Measurements from ENCODE around the gene S100A7A. TPM values are rescaled to one million over a fixed set of nuclear protein-coding genes. Genes with fewer than 3 reads are reported as not detected.
A peak's percentile ranks its signal among the peaks of the same experiment; 100 is the strongest.

Gene S100A7A
- total and polyA plus RNA-seq, 2 of the 8 experiments (the other 6 are each of a cell fraction or from before 2014, with no cell fraction given), result not detected

DNA sequence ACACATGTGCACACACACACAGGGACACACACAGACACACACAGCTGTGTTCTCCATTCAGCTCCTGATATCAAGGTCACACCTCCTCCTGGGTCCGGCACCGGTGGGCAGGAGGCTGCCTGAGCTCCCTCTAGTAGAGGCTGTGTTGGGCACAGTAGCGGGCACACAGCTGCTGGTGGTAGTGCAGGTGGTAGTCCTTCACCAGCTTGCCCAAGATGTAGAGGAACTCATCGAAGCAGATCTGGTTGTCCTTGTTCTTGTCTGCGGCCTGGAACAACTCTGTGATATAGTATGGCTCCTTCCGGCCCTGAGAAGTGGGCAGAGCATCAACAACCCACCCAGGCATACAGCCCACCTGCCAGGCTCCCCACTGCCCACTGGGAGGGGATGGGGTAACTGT is 19.9 kb upstream of the S100A7A start:
- Histone ChIP-seq H3K4me2 (ENCODE audit: insufficient read depth in 1 of 2, low read depth in 2 of 2, low read length in 2 of 2) (no peak overlapping the region), H4K5ac (ENCODE audit: insufficient read length, low read depth, low read length) (no peak overlapping the region), H3K4ac (replicated peaks; ENCODE audit: insufficient read length, low read depth, low read length) (peak overlapping the region; percentile 34), H3K18ac (ENCODE audit: extremely low read depth, low read length) (no peak overlapping the region), H3K79me1 (ENCODE audit: low read depth, low read length) (no peaks in the 10 kb centered on the region), H4K8ac (ENCODE audit: extremely low read depth, insufficient read depth, low read length) (no peak overlapping the region; the same call in 1 of the 2 replicates), H4K20me1 (replicated peaks in 1 of 2; ENCODE audit: control insufficient read depth in 1 of 2, insufficient read depth in 2 of 2, low read length in 2 of 2) (no peaks in the 10 kb centered on the region), H4K91ac (replicated peaks; ENCODE audit: insufficient read length, low read length) (no peak overlapping the region), H3K9ac (replicated peaks in 1 of 4; ENCODE audit: extremely low read depth in 1 of 4, low read depth in 3 of 4, low read length in 3 of 4) (no peak overlapping the region), H3K56ac (replicated peaks; ENCODE audit: insufficient read length, low read depth, low read length) (no peak overlapping the region), H3K9me3 (ENCODE audit: insufficient read depth in 2 of 2, low read depth in 1 of 2, low read length in 1 of 2) (no peaks in the 10 kb centered on the region), H3K14ac (ENCODE audit: insufficient read length) (no peak overlapping the region), H2BK20ac (ENCODE audit: low read length) (no peak overlapping the region), H2BK5ac (ENCODE audit: low read depth, low read length) (no peak overlapping the region), H3K27me3 (replicated peaks in 1 of 4; ENCODE audit: control insufficient read depth in 3 of 4, extremely low read depth in 1 of 4, insufficient read depth in 3 of 4, low read length in 3 of 4) (no peaks in the 10 kb centered on the region), H2BK120ac (replicated peaks; ENCODE audit: low read depth, low read length) (no peak overlapping the region), H3K23me2 (ENCODE audit: low read depth, low read length) (no peaks in the 10 kb centered on the region), H3K79me2 (ENCODE audit: control insufficient read depth in 1 of 2, insufficient read depth in 2 of 2, low read length in 2 of 2) (no peaks in the 10 kb centered on the region), H2BK12ac (ENCODE audit: low read depth, low read length) (no peak overlapping the region), H2BK15ac (ENCODE audit: low read length) (no peak overlapping the region), H2AFZ (ENCODE audit: low read length) (no peak overlapping the region), H3K36me3 (ENCODE audit: control insufficient read depth in 2 of 4, insufficient read depth in 4 of 4, low read length in 3 of 4) (no peaks in the 10 kb centered on the region), H3K23ac (ENCODE audit: insufficient read length) (no peak overlapping the region), H2AK5ac (ENCODE audit: low read depth, low read length) (no peak overlapping the region), H3K4me1 (replicated peaks in 1 of 4; ENCODE audit: control insufficient read depth in 3 of 4, insufficient read depth in 4 of 4, low read length in 3 of 4) (no peaks in the 10 kb centered on the region), H3K4me3 (ENCODE audit: extremely low read depth in 1 of 4, insufficient read depth in 2 of 4, low read depth in 3 of 4, low read length in 4 of 4) (no peak overlapping the region), H3K27ac (ENCODE audit: low read depth, low read length) (no peak overlapping the region)
- DNase-seq (ENCODE audit: low read depth in 1 of 2, low spot score in 2 of 2) (peak in 1 of 2 experiments; percentile 33), FAIRE-seq (no peak)
- POLR2A ChIA-PET (ENCODE audit: partially characterized antibody), result interaction anchor here (1.1 kb wide), 1 partner anchor 86 kb away, joined by 3 read pairs; no protein-coding TSS in a partner anchor
- WGBS, 2 experiments (ENCODE audit: extremely low coverage in 1 of 2, insufficient coverage in 1 of 2, insufficient read length in 1 of 2, insufficient replicate concordance in 2 of 2, low coverage in 1 of 2, low lambda C conversion rate in 2 of 2, missing lambda C conversion rate in 1 of 2), result 92% methylated on average over 6 of the region's 6 CpGs; no CpG with 5 or more reads in 1 of the 2 experiments
- CTCF ChIA-PET (ENCODE audit: partially characterized antibody), result interaction anchor here (0.6 to 6.4 kb wide), 7 partner anchors 8 to 137 kb away, joined by 3 to 63 read pairs (median 6); partner anchors contain the start of gene S100A9
- TF ChIP-seq JUN (IDR thresholded peaks at IDR 0.05; ENCODE audit: low read depth, low read length) (no peak), KDM1A (IDR thresholded peaks at IDR 0.05; ENCODE audit: borderline replicate concordance, low read length) (no peak), RFX5 (IDR thresholded peaks at IDR 0.05; ENCODE audit: borderline replicate concordance, low read depth, low read length) (no peak), RXRA (IDR thresholded peaks at IDR 0.05; ENCODE audit: insufficient read depth, low read depth, low read length) (no peak), CHD2 (IDR thresholded peaks at IDR 0.05; ENCODE audit: low read length) (no peak), MAFK (IDR thresholded peaks at IDR 0.05; ENCODE audit: low read depth, low read length) (no peak), SIRT6 (IDR thresholded peaks at IDR 0.05; ENCODE audit: low read length) (no peak), EGR1 (IDR thresholded peaks at IDR 0.05; ENCODE audit: borderline replicate concordance, low read depth, low read length) (no peak), SAP30 (IDR thresholded peaks at IDR 0.05; ENCODE audit: insufficient read depth, insufficient replicate concordance, low read length) (no peak), KDM4A (IDR thresholded peaks at IDR 0.05; ENCODE audit: low read depth, low read length, severe bottlenecking) (no peak)
- TF ChIP-seq, protein P1, sequence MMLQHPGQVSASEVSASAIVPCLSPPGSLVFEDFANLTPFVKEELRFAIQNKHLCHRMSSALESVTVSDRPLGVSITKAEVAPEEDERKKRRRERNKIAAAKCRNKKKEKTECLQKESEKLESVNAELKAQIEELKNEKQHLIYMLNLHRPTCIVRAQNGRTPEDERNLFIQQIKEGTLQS (IDR thresholded peaks at IDR 0.05; ENCODE audit: insufficient read depth, low read depth, low read length), result no peak
